Measurements from ENCODE around the gene KIFC3. TPM values are rescaled to one million over a fixed set of nuclear protein-coding genes. Genes with fewer than 3 reads are reported as not detected.

The KIFC3 gene
- total and polyA plus RNA-seq, 9 donors: 4.6 to 54.0 (median 23.8) TPM

GRCh38 chr16:57845115-57845514 lies 42.8 kb upstream of the KIFC3 start:
- Histone ChIP-seq H3K36me3 (no peaks in the 10 kb centered on the region), H3K27me3 (no peaks in the 10 kb centered on the region), H3K27ac (no peak overlapping the region), H3K4me1 (ENCODE audit: insufficient read depth) (peaks cover 4% of the 10 kb centered on the region), H3K9me3 (no peaks in the 10 kb centered on the region), H3K4me3 (no peak overlapping the region)
- intact Hi-C loops (cut with DNase I): no loop called here
- 82 to 84% (median 83%) methylated on average over 8 of the region's 8 CpGs for WGBS, 3 donors
- no peak for DNase-seq
- no peak for TF ChIP-seq EP300 (IDR thresholded peaks at IDR 0.05)
- TF ChIP-seq, protein P1, sequence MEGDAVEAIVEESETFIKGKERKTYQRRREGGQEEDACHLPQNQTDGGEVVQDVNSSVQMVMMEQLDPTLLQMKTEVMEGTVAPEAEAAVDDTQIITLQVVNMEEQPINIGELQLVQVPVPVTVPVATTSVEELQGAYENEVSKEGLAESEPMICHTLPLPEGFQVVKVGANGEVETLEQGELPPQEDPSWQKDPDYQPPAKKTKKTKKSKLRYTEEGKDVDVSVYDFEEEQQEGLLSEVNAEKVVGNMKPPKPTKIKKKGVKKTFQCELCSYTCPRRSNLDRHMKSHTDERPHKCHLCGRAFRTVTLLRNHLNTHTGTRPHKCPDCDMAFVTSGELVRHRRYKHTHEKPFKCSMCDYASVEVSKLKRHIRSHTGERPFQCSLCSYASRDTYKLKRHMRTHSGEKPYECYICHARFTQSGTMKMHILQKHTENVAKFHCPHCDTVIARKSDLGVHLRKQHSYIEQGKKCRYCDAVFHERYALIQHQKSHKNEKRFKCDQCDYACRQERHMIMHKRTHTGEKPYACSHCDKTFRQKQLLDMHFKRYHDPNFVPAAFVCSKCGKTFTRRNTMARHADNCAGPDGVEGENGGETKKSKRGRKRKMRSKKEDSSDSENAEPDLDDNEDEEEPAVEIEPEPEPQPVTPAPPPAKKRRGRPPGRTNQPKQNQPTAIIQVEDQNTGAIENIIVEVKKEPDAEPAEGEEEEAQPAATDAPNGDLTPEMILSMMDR (IDR thresholded peaks at IDR 0.05): no peak
- TF ChIP-seq POLR2A (IDR thresholded peaks at IDR 0.05): no peak

DNA sequence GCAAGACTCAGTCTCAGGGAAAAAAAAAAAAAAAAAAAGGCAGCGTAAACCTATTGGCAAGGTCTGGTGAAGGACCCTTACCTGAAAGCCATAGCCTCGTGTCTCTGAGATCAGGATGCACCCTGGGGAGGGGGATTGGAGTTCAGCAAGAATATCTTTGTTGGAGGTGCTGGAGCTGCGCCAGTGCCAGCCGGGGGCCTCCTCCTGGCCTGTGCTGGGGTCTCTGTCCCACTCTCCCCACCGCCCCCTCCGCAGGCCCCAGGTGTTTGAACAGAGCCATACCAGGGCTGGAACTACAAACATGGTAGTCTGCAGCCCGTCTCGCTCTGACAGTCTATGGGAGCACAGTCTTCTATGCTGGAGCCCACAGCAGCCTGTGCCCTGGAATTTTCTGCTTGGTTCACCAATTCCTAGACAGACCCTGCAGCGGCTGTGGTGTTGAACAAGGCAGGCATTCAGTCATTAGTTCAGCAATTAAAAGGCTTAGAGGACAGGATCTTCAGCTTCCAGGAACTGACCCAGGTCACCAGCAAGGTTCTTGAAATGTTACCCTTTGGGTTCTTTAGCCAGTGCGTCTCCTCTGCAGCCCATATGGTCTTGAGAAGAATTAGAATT lies 42.2 kb upstream of the KIFC3 start:
- no peak overlapping the region for H3K4me3 ChIP-seq
- no peak for DNase-seq
- H3K27ac ChIP-seq: no peak overlapping the region
- H3K4me1 ChIP-seq (ENCODE audit: insufficient read depth): peaks cover 4% of the 10 kb centered on the region
- intact Hi-C loops (cut with DNase I): no loop called here
- WGBS, 3 donors: 93 to 95% (median 95%) methylated on average over 10 of the region's 10 CpGs
- H3K9me3 ChIP-seq: no peaks in the 10 kb centered on the region
- no peak for TF ChIP-seq POLR2A (IDR thresholded peaks at IDR 0.05)
- TF ChIP-seq, protein P1 (IDR thresholded peaks at IDR 0.05): no peak
- TF ChIP-seq EP300 (IDR thresholded peaks at IDR 0.05): no peak
- H3K36me3 ChIP-seq: no peaks in the 10 kb centered on the region
- no peaks in the 10 kb centered on the region for H3K27me3 ChIP-seq

DNA sequence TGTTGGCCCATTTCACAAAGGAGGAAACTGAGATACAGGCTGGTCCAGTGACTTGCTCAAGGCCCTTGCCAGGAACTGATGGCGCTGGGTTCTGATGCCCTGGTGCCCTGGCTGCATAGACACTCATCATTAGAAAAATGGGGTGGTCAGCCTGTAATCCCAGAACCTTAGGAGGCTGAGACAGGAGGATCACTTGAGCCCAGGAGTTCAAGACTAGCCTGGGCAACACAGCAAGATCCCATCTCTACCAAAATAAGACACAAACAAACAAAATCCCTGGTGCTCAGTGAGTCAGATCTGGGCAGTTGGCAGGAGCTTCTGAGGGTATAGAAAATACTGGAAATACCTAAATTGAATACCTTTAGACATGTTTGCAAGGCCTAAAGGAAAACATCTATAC lies 41.1 kb upstream of the KIFC3 start:
- no peaks in the 10 kb centered on the region for H3K36me3 ChIP-seq
- H3K4me1 ChIP-seq (ENCODE audit: insufficient read depth): peaks cover 4% of the 10 kb centered on the region
- whole genome bisulfite sequencing, 3 donors: 87 to 100% (median 96%) methylated on average over 1 of the region's 1 CpG
- no peak overlapping the region for H3K27ac ChIP-seq
- TF ChIP-seq POLR2A (IDR thresholded peaks at IDR 0.05): no peak
- TF ChIP-seq, protein P1 (IDR thresholded peaks at IDR 0.05): no peak
- no peak for TF ChIP-seq EP300 (IDR thresholded peaks at IDR 0.05)
- H3K27me3 ChIP-seq: no peaks in the 10 kb centered on the region
- no peak for DNase-seq
- intact Hi-C loops (cut with DNase I): no loop called here
- H3K4me3 ChIP-seq: no peak overlapping the region
- no peaks in the 10 kb centered on the region for H3K9me3 ChIP-seq

DNA sequence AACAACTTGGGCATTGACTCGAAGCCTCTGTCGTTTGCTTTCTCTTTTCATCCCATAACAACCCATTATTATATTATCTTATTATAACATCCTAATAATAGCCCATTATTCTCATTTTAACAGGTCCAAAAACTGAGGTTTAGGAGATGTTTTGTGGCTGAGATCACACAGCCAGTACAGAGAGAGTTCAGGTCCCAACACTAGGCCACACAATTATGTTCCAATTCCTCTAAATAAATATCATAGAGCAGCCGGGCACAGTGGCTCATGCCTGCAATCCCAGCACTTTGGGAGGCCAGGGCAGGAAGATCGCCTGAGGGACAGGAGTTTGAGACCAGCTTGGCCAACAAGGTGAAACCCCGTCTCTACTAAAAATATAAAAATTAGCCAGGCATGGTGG lies 40.3 kb upstream of the KIFC3 start:
- intact Hi-C loops (cut with DNase I): no loop called here
- WGBS, 3 donors: 85 to 92% (median 88%) methylated on average over 5 of the region's 5 CpGs

More for the DNA sequence above, 40.3 kb upstream of the KIFC3 start:
- TF ChIP-seq POLR2A (IDR thresholded peaks at IDR 0.05) (no peak), EP300 (IDR thresholded peaks at IDR 0.05) (no peak)
- TF ChIP-seq, protein P1 (IDR thresholded peaks at IDR 0.05): no peak
- Histone ChIP-seq H3K9me3 (no peaks in the 10 kb centered on the region), H3K36me3 (no peaks in the 10 kb centered on the region), H3K27me3 (no peaks in the 10 kb centered on the region), H3K4me1 (ENCODE audit: insufficient read depth) (peaks cover 4% of the 10 kb centered on the region), H3K27ac (no peak overlapping the region), H3K4me3 (no peak overlapping the region)
- no peak for DNase-seq
